Smooth muscle cell (in vitro differentiated cells): Measurements from ENCODE around the gene LNX2. TPM values are rescaled to one million over a fixed set of nuclear protein-coding genes. Genes with fewer than 3 reads are reported as not detected.

Experiments
- DNase-seq: peaks from one replicate; lab custom pipeline; 2025; ENCODE audit not compliant: unreplicated experiment; lab: John Stamatoyannopoulos, UW
- H2AFZ ChIP-seq: fragments of 200-600 bp; sonication (generic); 2 replicates; pipeline ENCODE4 v1.6.0; 2016; ENCODE audit warnings: antibody characterized with exemption, low read depth, mild to moderate bottlenecking
- H3F3A ChIP-seq: fragments of 200-600 bp; sonication (generic); 2 replicates; pipeline ENCODE4 v1.6.0; 2017; ENCODE audit warnings: antibody characterized with exemption, low read depth
- H3K27ac ChIP-seq: fragments of 200-600 bp; sonication (generic); 2 replicates; pipeline ENCODE4 v1.5.1; 2016; ENCODE audit warnings: low read depth, mild to moderate bottlenecking
- H3K27me3 ChIP-seq: fragments of 200-600 bp; sonication (generic); 2 replicates; pipeline ENCODE4 v1.6.1; 2016; ENCODE audit warnings: low read depth, mild to moderate bottlenecking
- H3K36me3 ChIP-seq: fragments of 200-600 bp; sonication (generic); 2 replicates; pipeline ENCODE4 v1.5.1; 2016; ENCODE audit warnings: low read depth
- H3K4me1 ChIP-seq: fragments of 200-600 bp; sonication (generic); 2 replicates; pipeline ENCODE4 v1.5.1; 2016; ENCODE audit warnings: low read depth
- H3K4me2 ChIP-seq: fragments of 200-600 bp; sonication (generic); 2 replicates; pipeline ENCODE4 v1.6.0; 2016; ENCODE audit warnings: mild to moderate bottlenecking
- H3K4me3 ChIP-seq: fragments of 200-600 bp; sonication (generic); 2 replicates; pipeline ENCODE4 v1.5.1; 2016; ENCODE audit warnings: mild to moderate bottlenecking
- H3K79me2 ChIP-seq: fragments of 200-600 bp; sonication (generic); 2 replicates; pipeline ENCODE4 v1.6.0; 2016; ENCODE audit warnings: low read depth, mild to moderate bottlenecking
- H3K9ac ChIP-seq: fragments of 200-600 bp; sonication (generic); 2 replicates; pipeline ENCODE4 v1.6.0; 2016; ENCODE audit warnings: low read depth
- H3K9me3 ChIP-seq: fragments of 200-600 bp; sonication (generic); replicated peaks from 2 replicates; pipeline ENCODE4 v1.5.1; 2016; ENCODE audit warnings: low read depth
- H4K20me1 ChIP-seq: fragments of 200-600 bp; sonication (generic); 2 replicates; pipeline ENCODE4 v1.6.0; 2016; ENCODE audit warnings: low read depth
- CTCF ChIP-seq: fragments of 200-600 bp; sonication (generic); IDR thresholded peaks from 2 replicates; pipeline ENCODE4 v1.5.1; 2017; ENCODE audit warnings: borderline replicate concordance, mild to moderate bottlenecking, antibody characterized with exemption; ENCODE audit not compliant: insufficient read depth, poor library complexity, severe bottlenecking
- WGBS: methylation state at CpG from one replicate; pipeline ENCODE4 v1.1.7; 2016; ENCODE audit warnings: low lambda C conversion rate; 5-methylcytosine and 5-hydroxymethylcytosine counted together
- polyA plus RNA-seq: library from polyadenylated mRNA; unstranded; fragments of >200 nt; fragmentation: Nextera tagmentation; extraction: Ambion mirVana; gene quantifications from 2 replicates; pipeline ENCODE4 v1.2.1, GENCODE V29; 2016
- total RNA-seq: library from RNA; depleted of rRNA; stranded (reverse); fragments of >200 nt; gene quantifications from 2 replicates; pipeline ENCODE4 v1.2.3, GENCODE V29; 2014

The LNX2 gene
- total and polyA plus RNA-seq, 2 experiments from 2014 or later: 5.5 to 7.3 TPM

- H3K79me2 ChIP-seq: no peaks in the 10 kb centered on the region
- H3K9me3 ChIP-seq: no peaks in the 10 kb centered on the region
- no peak for TF ChIP-seq CTCF
- peak; percentile 12 for DNase-seq
- H3K9ac ChIP-seq: no peak overlapping the region
- H3K4me3 ChIP-seq: no peak overlapping the region
- H3F3A ChIP-seq: no peaks in the 10 kb centered on the region
- no peak overlapping the region for H2AFZ ChIP-seq
- H3K36me3 ChIP-seq: no peaks in the 10 kb centered on the region
- WGBS: 70% methylated on average over 13 of the region's 13 CpGs
- H3K27me3 ChIP-seq: peaks cover 2% of the 10 kb centered on the region
- peaks cover 5% of the 10 kb centered on the region for H3K4me1 ChIP-seq
- peak overlapping the region; percentile 54 for H3K4me2 ChIP-seq
- peak overlapping the region; percentile 13 for H3K27ac ChIP-seq
- H4K20me1 ChIP-seq: no peaks in the 10 kb centered on the region
Observed at GRCh38 chr13:27500806-27501534, 119.4 kb downstream of the LNX2 start.

GRCh38 chr13:27497563-27498230 lies 122.6 kb downstream of the LNX2 start:
- Histone ChIP-seq H3K9me3 (no peaks in the 10 kb centered on the region), H3K4me3 (no peak overlapping the region), H3K9ac (no peak overlapping the region), H3K27me3 (no peaks in the 10 kb centered on the region), H3F3A (no peaks in the 10 kb centered on the region), H3K79me2 (no peaks in the 10 kb centered on the region), H2AFZ (no peak overlapping the region), H3K4me1 (peaks cover 5% of the 10 kb centered on the region), H3K4me2 (no peak overlapping the region), H4K20me1 (no peaks in the 10 kb centered on the region), H3K27ac (no peak overlapping the region), H3K36me3 (no peaks in the 10 kb centered on the region)
- WGBS: 95% methylated on average over 11 of the region's 11 CpGs
- TF ChIP-seq CTCF: no peak
- no peak for DNase-seq

GRCh38 chr13:27496536-27497273 lies 123.6 kb downstream of the LNX2 start:
- WGBS: 82% methylated on average over 10 of the region's 10 CpGs
- Histone ChIP-seq H3K36me3 (no peaks in the 10 kb centered on the region), H3F3A (no peaks in the 10 kb centered on the region), H2AFZ (no peak overlapping the region), H3K27me3 (no peaks in the 10 kb centered on the region), H3K79me2 (no peaks in the 10 kb centered on the region), H3K27ac (no peak overlapping the region), H4K20me1 (no peaks in the 10 kb centered on the region), H3K4me1 (peaks cover 5% of the 10 kb centered on the region), H3K9ac (no peak overlapping the region), H3K9me3 (no peaks in the 10 kb centered on the region), H3K4me3 (no peak overlapping the region), H3K4me2 (no peak overlapping the region)
- no peak for TF ChIP-seq CTCF
- DNase-seq: no peak
